K562 (cell line): Measurements from ENCODE around the gene SLFN5. TPM values are rescaled to one million over a fixed set of nuclear protein-coding genes. Genes with fewer than 3 reads are reported as not detected.

Source experiments
- ATAC-seq: fragments of 200-7000 bp; cut with Tn5 transposase; 3 replicates; pipeline ENCODE4 v1.9.1; 2020; ENCODE audit warnings: moderate library complexity
- BruUV-seq: library from RNA; stranded (reverse); fragments of 400-500 nt; replicated peaks from 2 replicates; lab custom pipeline; 2021; lab: Mats Ljungman, UMichigan
- CTCF ChIA-PET: fragments of 300-600 bp; formaldehyde crosslinking; extraction: SDS; loops from one replicate; lab custom pipeline; 2021; ENCODE audit warnings: low intra/inter-chr PET ratio; lab: Yijun Ruan, JAX
- POLR2A ChIA-PET: fragments of 300-600, 350-650 bp; sonication (Branson Sonifier 250); formaldehyde crosslinking; extraction: SDS; loops from one replicate; lab custom pipeline; 2021; ENCODE audit warnings: antibody characterized with exemption, inconsistent platforms; lab: Yijun Ruan, JAX
- DNase-seq, 4 experiments: peaks; one replicate each; pipeline versions ENCODE4 v3.0.0 to v3.0.0-alpha.2; 2011 to 2018; ENCODE audit warnings: low spot score in 3 of 4, mixed read lengths in 3 of 4; ENCODE audit errors: extremely low read depth in 1 of 4
- FAIRE-seq: peaks from 2 replicates; lab custom pipeline; 2011; peaks lifted over from hg19 to GRCh38; lab: Jason Lieb, UNC
- H2AFZ ChIP-seq: 2 replicates; pipeline ENCODE4 v1.6.0; 2011; ENCODE audit warnings: low read depth, low read length, control low read depth, inconsistent platforms
- H3K27ac ChIP-seq: fragments of 200-600 bp; 3 replicates; pipeline ENCODE4 v1.8.0; 2011; ENCODE audit warnings: low read depth, mild to moderate bottlenecking, control low read depth, inconsistent platforms, low read length, moderate library complexity, mixed read lengths; ENCODE audit errors: extremely low read depth
- H3K27me3 ChIP-seq, 2 experiments: fragments of 300-600 bp in 1 of 2; 2 replicates in 1 of 2; 3 replicates in 1 of 2; pipeline versions ENCODE4 v1.6.0 to v1.8.0; 2011; ENCODE audit warnings: inconsistent platforms in 2 of 2, low read length in 2 of 2, mild to moderate bottlenecking in 1 of 2, mixed read lengths in 1 of 2, moderate library complexity in 1 of 2; ENCODE audit not compliant: control insufficient read depth in 2 of 2, insufficient read depth in 2 of 2
- H3K36me3 ChIP-seq: fragments of 300-600 bp; 3 replicates; pipeline ENCODE4 v1.8.0; 2011; ENCODE audit warnings: mild to moderate bottlenecking, low read length, inconsistent platforms; ENCODE audit not compliant: control insufficient read depth, insufficient read depth
- H3K4me1 ChIP-seq, 2 experiments: fragments of 200-600 bp in 1 of 2; replicated peaks in 1 of 2; 2 replicates in 1 of 2; 3 replicates in 1 of 2; pipeline versions ENCODE4 v1.5.1 to v1.8.0; 2011; ENCODE audit warnings: inconsistent platforms in 2 of 2, low read length in 2 of 2, mild to moderate bottlenecking in 1 of 2, mixed read lengths in 1 of 2, moderate library complexity in 1 of 2; ENCODE audit not compliant: control insufficient read depth in 2 of 2, insufficient read depth in 2 of 2
- H3K4me2 ChIP-seq: 2 replicates; pipeline ENCODE4 v1.6.1; 2011; ENCODE audit warnings: low read length, control low read depth, inconsistent platforms, mixed read lengths; ENCODE audit not compliant: insufficient read depth
- H3K4me3 ChIP-seq: fragments of 200-600 bp; sonication (generic), shearing (Covaris generic); 2 replicates; pipeline ENCODE4 v1.5.1; 2016; ENCODE audit warnings: control low read depth, inconsistent platforms
- H3K79me2 ChIP-seq: fragments of 200-600 bp; 3 replicates; pipeline ENCODE4 v1.8.0; 2011; ENCODE audit warnings: low read length, inconsistent platforms; ENCODE audit not compliant: control insufficient read depth, insufficient read depth
- H3K9ac ChIP-seq, 2 experiments: 2 replicates each; pipeline versions ENCODE4 v1.6.0 to v1.6.1; 2011; ENCODE audit warnings: low read depth in 2 of 2, low read length in 2 of 2, control low read depth in 1 of 2, inconsistent platforms in 1 of 2, mild to moderate bottlenecking in 1 of 2, mixed read lengths in 1 of 2; ENCODE audit not compliant: insufficient read depth in 1 of 2
- H3K9me1 ChIP-seq: one replicate; pipeline ENCODE4 v1.6.0; 2011; ENCODE audit warnings: inconsistent platforms, mild to moderate bottlenecking, low read length, moderate library complexity; ENCODE audit not compliant: control insufficient read depth, insufficient read depth
- H3K9me3 ChIP-seq: replicated peaks from 2 replicates; pipeline ENCODE4 v1.5.1; 2011; ENCODE audit warnings: low read depth, low read length, inconsistent platforms; ENCODE audit not compliant: control insufficient read depth, insufficient read depth
- H4K20me1 ChIP-seq: replicated peaks from 2 replicates; pipeline ENCODE4 v1.6.1; 2011; ENCODE audit warnings: low read length, inconsistent platforms, mixed read lengths; ENCODE audit not compliant: control insufficient read depth, insufficient read depth
- ARID4B ChIP-seq: sonication (generic); formaldehyde crosslinking; IDR thresholded peaks from 2 replicates; pipeline ENCODE4 v1.8.0; 2022; ENCODE audit warnings: mild to moderate bottlenecking, missing genetic modification reagents
- E2F1 ChIP-seq: sonication (generic); formaldehyde crosslinking; IDR thresholded peaks from 2 replicates; pipeline ENCODE4 v1.8.1; 2023; ENCODE audit warnings: mild to moderate bottlenecking, missing genetic modification reagents, moderate library complexity
- HMGXB4 ChIP-seq: sonication (generic); formaldehyde crosslinking; IDR thresholded peaks from 2 replicates; pipeline ENCODE4 v1.8.1; 2023; ENCODE audit warnings: mild to moderate bottlenecking, missing genetic modification reagents
- KDM1A ChIP-seq, 2 experiments: fragments of 450-650 bp; IDR thresholded peaks; 2 replicates each; pipeline ENCODE4 v1.6.1; 2016; ENCODE audit warnings: mild to moderate bottlenecking in 2 of 2
- NR2F6 ChIP-seq: fragments of 450-650 bp; formaldehyde crosslinking; IDR thresholded peaks from 2 replicates; pipeline ENCODE4 v1.4.0; 2020; ENCODE audit warnings: mild to moderate bottlenecking
- RNF2 ChIP-seq: sonication (generic); IDR thresholded peaks from 2 replicates; pipeline ENCODE4 v1.6.1; 2016
- U2AF1 ChIP-seq: fragments of 200-400 bp; formaldehyde crosslinking; optimal IDR thresholded peaks from 2 replicates; pipeline ENCODE3; 2017; ENCODE audit warnings: mild to moderate bottlenecking, low read depth, low read length, moderate library complexity
- ZNF316 ChIP-seq: fragments of 450-650 bp; IDR thresholded peaks from 2 replicates; pipeline ENCODE4 v1.6.1; 2016
- WGBS: fragments of 100-300 bp; shearing (Covaris generic); methylation state at CpG from one replicate; pipeline ENCODE4 v1.1.6; 2016; ENCODE audit warnings: low coverage, mixed read lengths; ENCODE audit not compliant: insufficient coverage; ENCODE audit errors: missing lambda C conversion rate; 5-methylcytosine and 5-hydroxymethylcytosine counted together
- in situ Hi-C: fragments of 300-500 bp; cut with MboI; formaldehyde crosslinking; loops from 4 replicates; pipeline ENCODE4 v1.15.0; 2018; ENCODE audit warnings: inconsistent platforms, mixed read lengths
- intact Hi-C: fragments of 100-400 bp; cut with micrococcal nuclease; formaldehyde crosslinking; loops from 2 replicates; pipeline ENCODE4 v1.14.2; 2022
- polyA plus RNA-seq, 8 experiments: library from polyadenylated mRNA; depleted of rRNA in 4 of 8; stranded (reverse) in 5 of 8; unstranded in 3 of 8; fragments of >200 nt; fragmentation: Nextera tagmentation in 2 of 8; fragmentation: Illumina TruSeq in 1 of 8; extraction: Ambion mirVana in 2 of 8; extraction: Trizol in 1 of 8; gene quantifications; 2 replicates each; pipeline versions ENCODE4 v1.2.1 to v1.2.3, GENCODE V29; 2011 to 2014; ENCODE audit warnings: inconsistent platforms in 1 of 8, missing spikeins in 1 of 8
- total RNA-seq, 7 experiments: library from RNA; depleted of rRNA in 6 of 7; stranded (reverse); fragments of >200 nt in 6 of 7; fragmentation: Illumina TruSeq in 2 of 7; extraction: Trizol in 2 of 7; gene quantifications; 2 replicates each; pipeline versions ENCODE4 v1.2.1 to v1.2.3, GENCODE V29; 2011 to 2021; ENCODE audit warnings: low replicate concordance in 1 of 7
- TF ChIP-seq, protein P1 (sequence below): fragments of 200-800 bp; sonication (Bioruptor generic); IDR thresholded peaks from 2 replicates; pipeline ENCODE4 v1.6.1; 2017; ENCODE audit warnings: missing genetic modification characterization, missing compliant biosample characterization
- TF ChIP-seq, protein P2 (sequence below): fragments of 150-350 bp; IDR thresholded peaks from 2 replicates; pipeline ENCODE4 v1.6.1; 2014; ENCODE audit warnings: low read depth, mild to moderate bottlenecking, low read length, borderline replicate concordance

SLFN5 gene
- total and polyA plus RNA-seq, 9 of the 15 experiments (the other 6 are each of a cell fraction or from before 2014, with no cell fraction given): under 0.01 to 0.18 (median 0.04) TPM; not detected in 1

DNA sequence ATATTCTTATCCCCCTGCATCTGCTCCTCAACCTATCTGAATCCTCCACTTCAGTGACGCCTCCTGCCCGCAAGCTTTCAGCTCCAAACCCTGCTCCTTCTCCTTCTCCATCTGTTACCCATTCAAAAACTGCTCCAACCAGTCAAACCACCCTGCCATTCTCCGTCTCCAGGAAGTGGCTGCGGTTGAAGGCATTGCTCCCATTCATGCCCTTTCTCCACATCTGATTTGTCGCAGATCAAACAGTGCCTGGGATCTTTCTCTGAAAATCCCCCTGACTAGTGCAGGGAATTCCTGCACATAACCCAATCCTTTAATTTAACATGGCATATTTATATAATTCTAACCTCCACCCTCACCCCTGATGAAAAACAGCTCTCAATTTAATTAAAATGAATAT is 56.3 kb downstream of the SLFN5 start:
- Histone ChIP-seq H4K20me1 (no peaks in the 10 kb centered on the region), H3K79me2 (no peaks in the 10 kb centered on the region), H3K36me3 (no peaks in the 10 kb centered on the region), H2AFZ (no peak overlapping the region), H3K4me3 (no peak overlapping the region), H3K9me1 (no peaks in the 10 kb centered on the region), H3K9me3 (0 out of 2 replicates have a peak, but pooled peaks cover 2% of the 10 kb centered on the region), H3K9ac (no peak overlapping the region), H3K4me1 (no peaks in the 10 kb centered on the region), H3K27me3 (no peaks in the 10 kb centered on the region), H3K4me2 (no peak overlapping the region), H3K27ac (no peak overlapping the region)
- ATAC-seq: no peak
- in situ Hi-C loops (no loop called here), intact Hi-C loops (no loop called here)
- POLR2A ChIA-PET: no interaction called here
- no TSS peak for BruUV-seq
- WGBS: 4% methylated on average over 5 of the region's 5 CpGs
- no peak for FAIRE-seq
- CTCF ChIA-PET: no interaction called here
- no peak for DNase-seq
- TF ChIP-seq ZNF316 (no peak), KDM1A (IDR thresholded peaks at IDR 0.05) (no peak), U2AF1 (no peak), HMGXB4 (CRISPR knock-in tag) (no peak), E2F1 (CRISPR knock-in tag) (no peak), RNF2 (no peak), ARID4B (CRISPR knock-in tag) (no peak), NR2F6 (no peak)
- TF ChIP-seq, protein P1, sequence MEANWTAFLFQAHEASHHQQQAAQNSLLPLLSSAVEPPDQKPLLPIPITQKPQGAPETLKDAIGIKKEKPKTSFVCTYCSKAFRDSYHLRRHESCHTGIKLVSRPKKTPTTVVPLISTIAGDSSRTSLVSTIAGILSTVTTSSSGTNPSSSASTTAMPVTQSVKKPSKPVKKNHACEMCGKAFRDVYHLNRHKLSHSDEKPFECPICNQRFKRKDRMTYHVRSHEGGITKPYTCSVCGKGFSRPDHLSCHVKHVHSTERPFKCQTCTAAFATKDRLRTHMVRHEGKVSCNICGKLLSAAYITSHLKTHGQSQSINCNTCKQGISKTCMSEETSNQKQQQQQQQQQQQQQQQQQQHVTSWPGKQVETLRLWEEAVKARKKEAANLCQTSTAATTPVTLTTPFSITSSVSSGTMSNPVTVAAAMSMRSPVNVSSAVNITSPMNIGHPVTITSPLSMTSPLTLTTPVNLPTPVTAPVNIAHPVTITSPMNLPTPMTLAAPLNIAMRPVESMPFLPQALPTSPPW: no peak
- TF ChIP-seq, protein P2, sequence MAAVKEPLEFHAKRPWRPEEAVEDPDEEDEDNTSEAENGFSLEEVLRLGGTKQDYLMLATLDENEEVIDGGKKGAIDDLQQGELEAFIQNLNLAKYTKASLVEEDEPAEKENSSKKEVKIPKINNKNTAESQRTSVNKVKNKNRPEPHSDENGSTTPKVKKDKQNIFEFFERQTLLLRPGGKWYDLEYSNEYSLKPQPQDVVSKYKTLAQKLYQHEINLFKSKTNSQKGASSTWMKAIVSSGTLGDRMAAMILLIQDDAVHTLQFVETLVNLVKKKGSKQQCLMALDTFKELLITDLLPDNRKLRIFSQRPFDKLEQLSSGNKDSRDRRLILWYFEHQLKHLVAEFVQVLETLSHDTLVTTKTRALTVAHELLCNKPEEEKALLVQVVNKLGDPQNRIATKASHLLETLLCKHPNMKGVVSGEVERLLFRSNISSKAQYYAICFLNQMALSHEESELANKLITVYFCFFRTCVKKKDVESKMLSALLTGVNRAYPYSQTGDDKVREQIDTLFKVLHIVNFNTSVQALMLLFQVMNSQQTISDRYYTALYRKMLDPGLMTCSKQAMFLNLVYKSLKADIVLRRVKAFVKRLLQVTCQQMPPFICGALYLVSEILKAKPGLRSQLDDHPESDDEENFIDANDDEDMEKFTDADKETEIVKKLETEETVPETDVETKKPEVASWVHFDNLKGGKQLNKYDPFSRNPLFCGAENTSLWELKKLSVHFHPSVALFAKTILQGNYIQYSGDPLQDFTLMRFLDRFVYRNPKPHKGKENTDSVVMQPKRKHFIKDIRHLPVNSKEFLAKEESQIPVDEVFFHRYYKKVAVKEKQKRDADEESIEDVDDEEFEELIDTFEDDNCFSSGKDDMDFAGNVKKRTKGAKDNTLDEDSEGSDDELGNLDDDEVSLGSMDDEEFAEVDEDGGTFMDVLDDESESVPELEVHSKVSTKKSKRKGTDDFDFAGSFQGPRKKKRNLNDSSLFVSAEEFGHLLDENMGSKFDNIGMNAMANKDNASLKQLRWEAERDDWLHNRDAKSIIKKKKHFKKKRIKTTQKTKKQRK: no peak
